ENCODE results near the gene MYCN.
"Not testable (repeated sequence)": the region's sequence is repeated elsewhere in the genome, so short reads cannot be mapped to it uniquely, and the experiment has no call there.

MYCN gene

GRCh38 chr2:15956751-15957736, 16.7 kb downstream of the MYCN start:
- no peak for DNase-seq (ENCODE audit: low read depth)
- no peak overlapping the region for H3K4me3 ChIP-seq (ENCODE audit: low read depth, low read length)
- no peak for TF ChIP-seq MAX (IDR thresholded peaks at IDR 0.05; ENCODE audit: low read depth, low read length)
- TF ChIP-seq MYC (IDR thresholded peaks at IDR 0.05; ENCODE audit: low read depth, low read length): no peak
- no peak for TF ChIP-seq POLR2A (IDR thresholded peaks at IDR 0.05; ENCODE audit: extremely low read depth, insufficient read length)
- TF ChIP-seq CTCF (IDR thresholded peaks at IDR 0.05; ENCODE audit: low read depth, low read length): no peak

- H3K4me3 ChIP-seq (ENCODE audit: low read depth, low read length): no peak overlapping the region
- TF ChIP-seq POLR2A (IDR thresholded peaks at IDR 0.05; ENCODE audit: extremely low read depth, insufficient read length) (no peak), MYC (IDR thresholded peaks at IDR 0.05; ENCODE audit: low read depth, low read length) (no peak), CTCF (IDR thresholded peaks at IDR 0.05; ENCODE audit: low read depth, low read length) (no peak), MAX (IDR thresholded peaks at IDR 0.05; ENCODE audit: low read depth, low read length) (no peak)
- no peak for DNase-seq (ENCODE audit: low read depth)
Measured at GRCh38 chr2:15957881-15958713, 17.7 kb downstream of the MYCN start.

- DNase-seq (ENCODE audit: low read depth): no peak
- no peak for TF ChIP-seq POLR2A (IDR thresholded peaks at IDR 0.05; ENCODE audit: extremely low read depth, insufficient read length)
- no peak for TF ChIP-seq MAX (IDR thresholded peaks at IDR 0.05; ENCODE audit: low read depth, low read length)
- TF ChIP-seq MYC (IDR thresholded peaks at IDR 0.05; ENCODE audit: low read depth, low read length): no peak
- no peak for TF ChIP-seq CTCF (IDR thresholded peaks at IDR 0.05; ENCODE audit: low read depth, low read length)
- no peak overlapping the region for H3K4me3 ChIP-seq (ENCODE audit: low read depth, low read length)
Measured at GRCh38 chr2:15959331-15960153, 19.2 kb downstream of the MYCN start.

GRCh38 chr2:15960154-15960520, 19.8 kb downstream of the MYCN start:
- not testable (repeated sequence) for H3K4me3 ChIP-seq (ENCODE audit: low read depth, low read length); DNase-seq (ENCODE audit: low read depth)

GRCh38 chr2:15963109-15963976, 23.0 kb downstream of the MYCN start:
- DNase-seq (ENCODE audit: low read depth); H3K4me3 ChIP-seq (ENCODE audit: low read depth, low read length): not testable (repeated sequence)

GRCh38 chr2:15963977-15964670, 23.8 kb downstream of the MYCN start:
- no peak overlapping the region for H3K4me3 ChIP-seq (ENCODE audit: low read depth, low read length)
- no peak for DNase-seq (ENCODE audit: low read depth)
- TF ChIP-seq CTCF (IDR thresholded peaks at IDR 0.05; ENCODE audit: low read depth, low read length) (no peak), MAX (IDR thresholded peaks at IDR 0.05; ENCODE audit: low read depth, low read length) (no peak), MYC (IDR thresholded peaks at IDR 0.05; ENCODE audit: low read depth, low read length) (no peak), POLR2A (IDR thresholded peaks at IDR 0.05; ENCODE audit: extremely low read depth, insufficient read length) (no peak)

All from NB4 (cell line).